ENCODE data around the gene GDF3. TPM values are rescaled to one million over a fixed set of nuclear protein-coding genes. Genes with fewer than 3 reads are reported as not detected.

The GDF3 gene
- total and polyA plus RNA-seq, 2 experiments from 2014 or later, result 15.3 to 31.7 TPM

- no peak for ATAC-seq
- no peak overlapping the region for H3K4me3 Mint-ChIP-seq
- no peaks in the 10 kb centered on the region for H3K9me3 Mint-ChIP-seq
- H3K27me3 ChIP-seq (ENCODE audit: insufficient read depth), result no peaks in the 10 kb centered on the region
- H4K20me1 ChIP-seq (replicated peaks; ENCODE audit: insufficient read depth), result no peaks in the 10 kb centered on the region
- H3K4me1 Mint-ChIP-seq, result peaks cover 15% of the 10 kb centered on the region
- no peak for TF ChIP-seq NANOG (IDR thresholded peaks at IDR 0.05; ENCODE audit: borderline replicate concordance)
- no peak for TF ChIP-seq ZNF331 (CRISPR knock-in tag; IDR thresholded peaks at IDR 0.05; ENCODE audit: low read depth)
- no peak for TF ChIP-seq CREB1 (CRISPR knock-in tag; IDR thresholded peaks at IDR 0.05; ENCODE audit: low read depth)
- TF ChIP-seq STAT1 (IDR thresholded peaks at IDR 0.05; ENCODE audit: unreplicated experiment), result no peak
- no peak for TF ChIP-seq JUNB (IDR thresholded peaks at IDR 0.05; ENCODE audit: unreplicated experiment)
- no peak for TF ChIP-seq ZNF114 (CRISPR knock-in tag; IDR thresholded peaks at IDR 0.05)
- TF ChIP-seq CTCF (conservative IDR thresholded peaks at IDR 0.05; ENCODE audit: low read depth in 2 of 2), result no peak
- no peak for TF ChIP-seq POLR2AphosphoS5 (IDR thresholded peaks at IDR 0.05; ENCODE audit: low read depth)
- TF ChIP-seq ZNF462 (CRISPR knock-in tag; IDR thresholded peaks at IDR 0.05), result no peak
- no peak for TF ChIP-seq ETS1 (IDR thresholded peaks at IDR 0.05)
- TF ChIP-seq EZH2 (IDR thresholded peaks at IDR 0.05; ENCODE audit: low read depth, unreplicated experiment), result no peak
- no peaks in the 10 kb centered on the region for H3K36me3 Mint-ChIP-seq (ENCODE audit: low read depth)
- DNase-seq (ENCODE audit: low spot score), result no peak
- H3K4me2 ChIP-seq, result no peak overlapping the region
- no peak overlapping the region for H2AFZ ChIP-seq
- peaks cover 2% of the 10 kb centered on the region for H3K27me3 Mint-ChIP-seq (ENCODE audit: insufficient read depth, low read depth, poor library complexity)
- 0 out of 2 replicates have a peak, but pooled peaks cover 7% of the 10 kb centered on the region for H3F3A ChIP-seq (replicated peaks; ENCODE audit: low read depth)
- no peak overlapping the region for H3K27ac ChIP-seq (ENCODE audit: low read depth)
- no peak overlapping the region; the same call in 1 of the 2 replicates for H3K27ac Mint-ChIP-seq
- no peaks in the 10 kb centered on the region for H3K36me3 ChIP-seq (ENCODE audit: insufficient read depth)
- no peaks in the 10 kb centered on the region for H3K9me2 ChIP-seq (ENCODE audit: insufficient read depth)
- no peak overlapping the region for H3K4me3 ChIP-seq
- peaks cover 4% of the 10 kb centered on the region; the same call in 1 of the 2 replicates for H3K4me1 ChIP-seq (ENCODE audit: insufficient read depth)
- no peaks in the 10 kb centered on the region for H3K79me2 ChIP-seq (replicated peaks; ENCODE audit: insufficient read depth)
Observed at GRCh38 chr12:7719946-7720730, 24.6 kb upstream of the GDF3 start.
